Measurements from ENCODE around the gene MACROD1.

MACROD1 gene

GRCh38 chr11:64090806-64091516, 75.0 kb downstream of the MACROD1 start:
- DNase-seq (ENCODE audit: low read depth), result no peak

GRCh38 chr11:64089915-64090805, 75.8 kb downstream of the MACROD1 start:
- no peak for DNase-seq (ENCODE audit: low read depth)

GRCh38 chr11:64089493-64089892, 76.4 kb downstream of the MACROD1 start:
- DNase-seq (ENCODE audit: low read depth), result no peak

- no peak for DNase-seq (ENCODE audit: low read depth)
Observed at GRCh38 chr11:64089027-64089360, 76.9 kb downstream of the MACROD1 start.

- no peak for DNase-seq (ENCODE audit: low read depth)
Observed at GRCh38 chr11:64088162-64089026, 77.5 kb downstream of the MACROD1 start.

GRCh38 chr11:64086258-64087123, 79.4 kb downstream of the MACROD1 start:
- DNase-seq (ENCODE audit: low read depth), result peak; percentile 6

GRCh38 chr11:64085906-64086257, 80.0 kb downstream of the MACROD1 start:
- no peak for DNase-seq (ENCODE audit: low read depth)

GRCh38 chr11:64084951-64085710, 80.8 kb downstream of the MACROD1 start:
- DNase-seq (ENCODE audit: low read depth), result no peak

GRCh38 chr11:64084146-64084950, 81.6 kb downstream of the MACROD1 start:
- DNase-seq (ENCODE audit: low read depth), result no peak

GRCh38 chr11:64083398-64084080, 82.4 kb downstream of the MACROD1 start:
- no peak for DNase-seq (ENCODE audit: low read depth)

GRCh38 chr11:64081745-64082442, 84.0 kb downstream of the MACROD1 start:
- DNase-seq (ENCODE audit: low read depth), result no peak

- DNase-seq (ENCODE audit: low read depth), result no peak
Observed at GRCh38 chr11:64080390-64080789, 85.5 kb downstream of the MACROD1 start.

- no peak for DNase-seq (ENCODE audit: low read depth)
Observed at GRCh38 chr11:64078905-64079304, 87.0 kb downstream of the MACROD1 start.

- DNase-seq (ENCODE audit: low read depth), result no peak
Observed at GRCh38 chr11:64078284-64078683, 87.6 kb downstream of the MACROD1 start.

GRCh38 chr11:64077607-64078006, 88.3 kb downstream of the MACROD1 start:
- no peak for DNase-seq (ENCODE audit: low read depth)

GRCh38 chr11:64076758-64077157, 89.2 kb downstream of the MACROD1 start:
- no peak for DNase-seq (ENCODE audit: low read depth)

GRCh38 chr11:64074239-64074638, 91.7 kb downstream of the MACROD1 start:
- DNase-seq (ENCODE audit: low read depth), result no peak

- no peak for DNase-seq (ENCODE audit: low read depth)
Observed at GRCh38 chr11:64073542-64073941, 92.4 kb downstream of the MACROD1 start.

GRCh38 chr11:64072871-64073270, 93.0 kb downstream of the MACROD1 start:
- no peak for DNase-seq (ENCODE audit: low read depth)
